ENCODE results near the gene GSK3B.
A peak's percentile ranks its signal among the peaks of the same experiment; 100 is the strongest.

The GSK3B gene

GRCh38 chr3:119880966-119881365 is 213.3 kb downstream of the GSK3B start:
- no peak for DNase-seq (ENCODE audit: low spot score)

GRCh38 chr3:119873646-119874045 is 220.6 kb downstream of the GSK3B start:
- no peak for DNase-seq (ENCODE audit: low spot score)

GRCh38 chr3:119872773-119873172 is 221.5 kb downstream of the GSK3B start:
- no peak for DNase-seq (ENCODE audit: low spot score)

- DNase-seq (ENCODE audit: low spot score) = no peak
Observed at GRCh38 chr3:119871571-119871970, 222.7 kb downstream of the GSK3B start.

- DNase-seq (ENCODE audit: low spot score) = no peak
Observed at GRCh38 chr3:119870512-119870911, 223.7 kb downstream of the GSK3B start.

- DNase-seq (ENCODE audit: low spot score) = no peak
Observed at GRCh38 chr3:119864476-119864875, 229.8 kb downstream of the GSK3B start.

- DNase-seq (ENCODE audit: low spot score) = no peak
Observed at GRCh38 chr3:119862616-119863015, 231.6 kb downstream of the GSK3B start.

- no peak for DNase-seq (ENCODE audit: low spot score)
Observed at GRCh38 chr3:119861681-119862080, 232.6 kb downstream of the GSK3B start.

- DNase-seq (ENCODE audit: low spot score) = no peak
Observed at GRCh38 chr3:119859728-119860127, 234.5 kb downstream of the GSK3B start.

- no peak for DNase-seq (ENCODE audit: low spot score)
Observed at GRCh38 chr3:119858957-119859356, 235.3 kb downstream of the GSK3B start.

GRCh38 chr3:119856695-119857094 is 237.6 kb downstream of the GSK3B start:
- DNase-seq (ENCODE audit: low spot score) = no peak

- DNase-seq (ENCODE audit: low spot score) = no peak
Observed at GRCh38 chr3:119849126-119849525, 245.1 kb downstream of the GSK3B start.

- no peak for DNase-seq (ENCODE audit: low spot score)
Observed at GRCh38 chr3:119841808-119842471, 252.3 kb downstream of the GSK3B start.

GRCh38 chr3:119835556-119835955 is 258.7 kb downstream of the GSK3B start:
- no peak for DNase-seq (ENCODE audit: low spot score)

GRCh38 chr3:119834754-119835370 is 259.4 kb downstream of the GSK3B start:
- DNase-seq (ENCODE audit: low spot score) = no peak

- no peak for DNase-seq (ENCODE audit: low spot score)
Observed at GRCh38 chr3:119831941-119832371, 262.3 kb downstream of the GSK3B start.

- no peak for DNase-seq (ENCODE audit: low spot score)
Observed at GRCh38 chr3:119831022-119831421, 263.2 kb downstream of the GSK3B start.

GRCh38 chr3:119829420-119829819 is 264.8 kb downstream of the GSK3B start:
- no peak for DNase-seq (ENCODE audit: low spot score)

- no peak for DNase-seq (ENCODE audit: low spot score)
Observed at GRCh38 chr3:119826711-119827608, 267.3 kb downstream of the GSK3B start.

- DNase-seq (ENCODE audit: low spot score) = peak; percentile 53
Observed at GRCh38 chr3:119825820-119826219, 268.4 kb downstream of the GSK3B start.

GRCh38 chr3:119819806-119820205 is 274.4 kb downstream of the GSK3B start:
- DNase-seq (ENCODE audit: low spot score) = no peak

GRCh38 chr3:119818937-119819336 is 275.3 kb downstream of the GSK3B start:
- DNase-seq (ENCODE audit: low spot score) = no peak
